ENCODE results near the gene ICAM4. TPM values are rescaled to one million over a fixed set of nuclear protein-coding genes. Genes with fewer than 3 reads are reported as not detected.

ICAM4 gene
- total and polyA plus RNA-seq, 2 of the 13 experiments (the other 11 are each of a cell fraction or from before 2014, with no cell fraction given) = 2.9 to 4.0 TPM

- peak; percentile 42; the same call in 1 of the 2 replicates for TF ChIP-seq SALL1 (CRISPR knock-in tag; IDR thresholded peaks at IDR 0.05)
- 0 out of 2 replicates have a peak, but pooled peaks have one; percentile 13 for TF ChIP-seq HMGXB3 (CRISPR knock-in tag; IDR thresholded peaks at IDR 0.05; ENCODE audit: borderline replicate concordance)
- peak; percentile 25; the same call in 1 of the 2 replicates for TF ChIP-seq ARID5B (CRISPR knock-in tag; IDR thresholded peaks at IDR 0.05)
- no peak for TF ChIP-seq NFIB (CRISPR knock-in tag; IDR thresholded peaks at IDR 0.05; ENCODE audit: borderline replicate concordance)
- no peak for TF ChIP-seq NCOA2 (CRISPR knock-in tag; IDR thresholded peaks at IDR 0.05)
- TF ChIP-seq, protein P1, sequence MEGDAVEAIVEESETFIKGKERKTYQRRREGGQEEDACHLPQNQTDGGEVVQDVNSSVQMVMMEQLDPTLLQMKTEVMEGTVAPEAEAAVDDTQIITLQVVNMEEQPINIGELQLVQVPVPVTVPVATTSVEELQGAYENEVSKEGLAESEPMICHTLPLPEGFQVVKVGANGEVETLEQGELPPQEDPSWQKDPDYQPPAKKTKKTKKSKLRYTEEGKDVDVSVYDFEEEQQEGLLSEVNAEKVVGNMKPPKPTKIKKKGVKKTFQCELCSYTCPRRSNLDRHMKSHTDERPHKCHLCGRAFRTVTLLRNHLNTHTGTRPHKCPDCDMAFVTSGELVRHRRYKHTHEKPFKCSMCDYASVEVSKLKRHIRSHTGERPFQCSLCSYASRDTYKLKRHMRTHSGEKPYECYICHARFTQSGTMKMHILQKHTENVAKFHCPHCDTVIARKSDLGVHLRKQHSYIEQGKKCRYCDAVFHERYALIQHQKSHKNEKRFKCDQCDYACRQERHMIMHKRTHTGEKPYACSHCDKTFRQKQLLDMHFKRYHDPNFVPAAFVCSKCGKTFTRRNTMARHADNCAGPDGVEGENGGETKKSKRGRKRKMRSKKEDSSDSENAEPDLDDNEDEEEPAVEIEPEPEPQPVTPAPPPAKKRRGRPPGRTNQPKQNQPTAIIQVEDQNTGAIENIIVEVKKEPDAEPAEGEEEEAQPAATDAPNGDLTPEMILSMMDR (CRISPR knock-in tag; IDR thresholded peaks at IDR 0.05) = peak; percentile 12; the same call in 1 of the 2 replicates
- TF ChIP-seq RAD21 (CRISPR knock-in tag; IDR thresholded peaks at IDR 0.05) = 0 out of 2 replicates have a peak, but pooled peaks have one; percentile 8
- peak; percentile 10 for TF ChIP-seq ASH2L (IDR thresholded peaks at IDR 0.05; ENCODE audit: insufficient read length, low read depth, low read length)
- TF ChIP-seq ELF4 (CRISPR knock-in tag; IDR thresholded peaks at IDR 0.05; ENCODE audit: borderline replicate concordance) = no peak
- no peak for TF ChIP-seq ZNF136 (CRISPR knock-in tag; IDR thresholded peaks at IDR 0.05; ENCODE audit: low read depth)
- TF ChIP-seq ZMYM2 (CRISPR knock-in tag; IDR thresholded peaks at IDR 0.05) = no peak
- TF ChIP-seq NAIF1 (CRISPR knock-in tag; IDR thresholded peaks at IDR 0.05; ENCODE audit: borderline replicate concordance) = peak; percentile 18; the same call in 1 of the 2 replicates
- TF ChIP-seq ZNF770 (CRISPR knock-in tag; IDR thresholded peaks at IDR 0.05) = peak; percentile 51; the same call in 1 of the 2 replicates
- peak; percentile 90 for TF ChIP-seq HNF4A (CRISPR knock-in tag; IDR thresholded peaks at IDR 0.05)
- no peak; the same call in 1 of the 2 replicates for TF ChIP-seq CBFB (CRISPR knock-in tag; IDR thresholded peaks at IDR 0.05)
These were observed 45.6 kb downstream of the ICAM4 start (continued) for GRCh38 chr19:10332158-10332964.
